Esophagus squamous epithelium (tissue), 5 donors: ENCODE measurements around the gene ATPAF2. TPM values are rescaled to one million over a fixed set of nuclear protein-coding genes. Genes with fewer than 3 reads are reported as not detected.

Source experiments
- DNase-seq: peaks from one replicate; lab custom pipeline; 2025; lab: John Stamatoyannopoulos, UW
- H3K27ac ChIP-seq, 4 donors: fragments of 200-600 bp; sonication (generic); one replicate each; pipeline ENCODE4 v1.5.1; 2016 to 2019; ENCODE audit warnings: mild to moderate bottlenecking in 1 of 4
- H3K27me3 ChIP-seq, 4 donors: fragments of 200-600 bp; sonication (generic); 1 replicate in 3 of 4; 2 replicates in 1 of 4; pipeline versions ENCODE4 v1.5.1 to v1.6.0; 2017 to 2021; ENCODE audit warnings: antibody characterized with exemption in 1 of 4
- H3K36me3 ChIP-seq, 3 donors: fragments of 200-600 bp; sonication (generic); one replicate each; pipeline ENCODE4 v1.5.1; 2016 to 2019
- H3K4me1 ChIP-seq, 3 donors: fragments of 200-600 bp; sonication (generic); one replicate each; pipeline ENCODE4 v1.5.1; 2017 to 2019
- H3K4me3 ChIP-seq, 4 donors: fragments of 200-600 bp; sonication (generic); 1 replicate in 3 of 4; 2 replicates in 1 of 4; pipeline ENCODE4 v1.5.1; 2016 to 2019; ENCODE audit warnings: mild to moderate bottlenecking in 2 of 4, moderate library complexity in 1 of 4
- H3K9me3 ChIP-seq, 3 donors: fragments of 200-600 bp; sonication (generic); one replicate each; pipeline ENCODE4 v1.5.1; 2016 to 2019
- CTCF ChIP-seq, 6 experiments: fragments of 450-650 bp in 4 of 6; fragments of 200-600 bp in 2 of 6; sonication (generic) in 2 of 6; IDR thresholded peaks; one replicate each; pipeline ENCODE4 v1.5.1; 2016 to 2019; ENCODE audit warnings: antibody characterized with exemption in 6 of 6, mild to moderate bottlenecking in 4 of 6, moderate library complexity in 4 of 6
- POLR2A ChIP-seq, 4 donors: fragments of 450-650 bp; IDR thresholded peaks; one replicate each; pipeline ENCODE4 v1.6.1; 2017; ENCODE audit warnings: antibody characterized with exemption in 4 of 4, mild to moderate bottlenecking in 4 of 4, moderate library complexity in 3 of 4
- WGBS, 2 donors: methylation state at CpG; one replicate each; pipeline ENCODE4 v1.1.5; 2018; 5-methylcytosine and 5-hydroxymethylcytosine counted together
- intact Hi-C: fragments of 100-400 bp; cut with DNase I; formaldehyde crosslinking; loops from one replicate; pipeline ENCODE4 v1.15.0; 2022
- total RNA-seq, 4 donors: library from RNA; depleted of rRNA; stranded (reverse); fragments of >200 nt; gene quantifications; one replicate each; pipeline ENCODE4 v1.1.0, GENCODE V29; 2016
- donor health status: DM: yes; HTN: yes; CAD: no.

The ATPAF2 gene
- total RNA-seq, 4 donors from 2014 or later: 15.8 to 26.9 (median 20.7) TPM

- Histone ChIP-seq H3K36me3 (no peaks in the 10 kb centered on the region), H3K27ac (peak within 1 kb of the TSS; percentile 91 to 99 (median 98)), H3K9me3 (no peaks in the 10 kb centered on the region), H3K4me1 (peaks cover 17 to 54% (median 20%) of the 10 kb centered on the region in 3 donors), H3K27me3 (no peaks in the 10 kb centered on the region), H3K4me3 (peak within 1 kb of the TSS; percentile 68 to 98 (median 90))
- peak; percentile 100 for DNase-seq
- WGBS, 2 donors: 0% methylated on average over 13 to 16 of the region's 59 CpGs
- peak in 3 of 6 experiments; percentile 6 to 42 (median 18) for TF ChIP-seq CTCF (IDR thresholded peaks at IDR 0.05)
- peak in 3 of 4 donors; percentile 87 to 97 (median 95) for TF ChIP-seq POLR2A (IDR thresholded peaks at IDR 0.05)
- intact Hi-C loops: no loop called here
Observed at GRCh38 chr17:17972126-17972951, 66.6 kb downstream of the ATPAF2 start, which contains the start of the genes DRC3 and TOM1L2. Gene DRC3 (plus strand): TSS chr17:17972862. CDS start chr17:17977599, 4,737 bp downstream. Gene TOM1L2 (minus strand): TSS chr17:17972400. CDS start chr17:17972313, 87 bp downstream.

- Histone ChIP-seq H3K27me3 (no peaks in the 10 kb centered on the region), H3K4me3 (peak overlapping the region; percentile 68 to 98 (median 90)), H3K36me3 (no peaks in the 10 kb centered on the region), H3K9me3 (no peaks in the 10 kb centered on the region), H3K27ac (peak overlapping the region; percentile 91 to 99 (median 98)), H3K4me1 (peaks cover 17 to 61% (median 20%) of the 10 kb centered on the region in 3 donors)
- WGBS, 2 donors: 0 to 17% methylated on average over 1 to 2 of the region's 33 CpGs
- TF ChIP-seq CTCF (IDR thresholded peaks at IDR 0.05) (no peak), POLR2A (IDR thresholded peaks at IDR 0.05) (no peak)
- DNase-seq: no peak
- intact Hi-C loops: no loop called here
Observed at GRCh38 chr17:17971431-17972125, 67.4 kb downstream of the ATPAF2 start.

- DNase-seq: no peak
- peak overlapping the region; percentile 68 to 98 (median 90) for H3K4me3 ChIP-seq
- WGBS, 2 donors: 19 to 22% methylated on average over 1 of the region's 1 CpG
- intact Hi-C loops: no loop called here
- TF ChIP-seq CTCF (IDR thresholded peaks at IDR 0.05) (no peak), POLR2A (IDR thresholded peaks at IDR 0.05) (peak in 1 of 4 donors; percentile 31)
- no peaks in the 10 kb centered on the region for H3K27me3 ChIP-seq
- H3K36me3 ChIP-seq: no peaks in the 10 kb centered on the region
- peaks cover 17 to 68% (median 20%) of the 10 kb centered on the region in 3 donors for H3K4me1 ChIP-seq
- H3K9me3 ChIP-seq: no peaks in the 10 kb centered on the region
- peak overlapping the region; percentile 91 to 99 (median 98) for H3K27ac ChIP-seq
Observed at GRCh38 chr17:17970699-17971430, 68.1 kb downstream of the ATPAF2 start.

Other genes starting within 250 kb of the ATPAF2 start
- 100 to 1,000 TPM in 2 of 4 donors, 10 to 100 TPM in 2; 55.0 to 137 (median 108) TPM for gene SREBF1, start 202.2 kb downstream of the ATPAF2 start, total RNA-seq
- gene TOM1L2, start 66.8 kb downstream of the ATPAF2 start, total RNA-seq: 100 to 1,000 TPM in 1 of 4 donors, 10 to 100 TPM in 3; 55.5 to 118 (median 73.3) TPM
- 1 to 10 TPM in 2 of 4 donors, under 1 TPM in 2; 0.11 to 2.5 (median 1.3) TPM for gene DRC3, start 66.3 kb downstream of the ATPAF2 start, total RNA-seq
- gene GID4, start 240 bp upstream of the ATPAF2 start, total RNA-seq: 10 to 100 TPM in 2 of 4 donors, 1 to 10 TPM in 2; 7.5 to 18.1 (median 11.6) TPM
- gene DRG2, start 48.8 kb upstream of the ATPAF2 start, total RNA-seq: 10 to 100 TPM; 31.8 to 45.4 (median 37.9) TPM
- gene MYO15A, start 69.6 kb upstream of the ATPAF2 start, total RNA-seq: 1 to 10 TPM in 1 of 4 donors, under 1 TPM in 2, not detected in 1; 0.18 to 1.7 (median 0.30) TPM
- 10 to 100 TPM; 55.8 to 58.9 (median 56.9) TPM for gene ALKBH5, start 144.7 kb upstream of the ATPAF2 start, total RNA-seq
- gene LLGL1, start 186.5 kb upstream of the ATPAF2 start, total RNA-seq: 10 to 100 TPM; 25.7 to 30.3 (median 28.0) TPM
- 100 to 1,000 TPM; 190 to 344 (median 232) TPM for gene FLII, start 219.6 kb upstream of the ATPAF2 start, total RNA-seq
- gene MIEF2, start 221.5 kb upstream of the ATPAF2 start, total RNA-seq: 10 to 100 TPM in 1 of 4 donors, 1 to 10 TPM in 3; 5.5 to 16.1 (median 8.9) TPM